C4-2B (cell line): Measurements from ENCODE around the gene UFM1.

Experiments
- ZFX ChIP-seq: fragments of 450-650 bp; IDR thresholded peaks from 2 replicates; pipeline ENCODE4 v1.6.1; 2017
- TF ChIP-seq, protein P1 (sequence below): fragments of 450-650 bp; conservative IDR thresholded peaks from 2 replicates; pipeline ENCODE4 v1.5.1; 2017; ENCODE audit warnings: mild to moderate bottlenecking

GRCh38 chr13:38382946-38383345 lies 33.3 kb downstream of the UFM1 start:
- TF ChIP-seq, protein P1, sequence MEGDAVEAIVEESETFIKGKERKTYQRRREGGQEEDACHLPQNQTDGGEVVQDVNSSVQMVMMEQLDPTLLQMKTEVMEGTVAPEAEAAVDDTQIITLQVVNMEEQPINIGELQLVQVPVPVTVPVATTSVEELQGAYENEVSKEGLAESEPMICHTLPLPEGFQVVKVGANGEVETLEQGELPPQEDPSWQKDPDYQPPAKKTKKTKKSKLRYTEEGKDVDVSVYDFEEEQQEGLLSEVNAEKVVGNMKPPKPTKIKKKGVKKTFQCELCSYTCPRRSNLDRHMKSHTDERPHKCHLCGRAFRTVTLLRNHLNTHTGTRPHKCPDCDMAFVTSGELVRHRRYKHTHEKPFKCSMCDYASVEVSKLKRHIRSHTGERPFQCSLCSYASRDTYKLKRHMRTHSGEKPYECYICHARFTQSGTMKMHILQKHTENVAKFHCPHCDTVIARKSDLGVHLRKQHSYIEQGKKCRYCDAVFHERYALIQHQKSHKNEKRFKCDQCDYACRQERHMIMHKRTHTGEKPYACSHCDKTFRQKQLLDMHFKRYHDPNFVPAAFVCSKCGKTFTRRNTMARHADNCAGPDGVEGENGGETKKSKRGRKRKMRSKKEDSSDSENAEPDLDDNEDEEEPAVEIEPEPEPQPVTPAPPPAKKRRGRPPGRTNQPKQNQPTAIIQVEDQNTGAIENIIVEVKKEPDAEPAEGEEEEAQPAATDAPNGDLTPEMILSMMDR = no peak
- no peak for TF ChIP-seq ZFX
